Stimulated activated CD4-positive, alpha-beta T cell treated with anti-CD3 and anti-CD28 coated beads, TNF-alpha, amount 100 ng/mL, for 4 hours (primary cell): ENCODE data around the gene LRP5.
"Not testable (repeated sequence)": the region's sequence is repeated elsewhere in the genome, so short reads cannot be mapped to it uniquely, and the experiment has no call there.

Experiments
- DNase-seq, 3 experiments: peaks; one replicate each; pipeline ENCODE4 v3.0.0-alpha.2; 2020; ENCODE audit warnings: low read depth in 3 of 3

The LRP5 gene

DNA sequence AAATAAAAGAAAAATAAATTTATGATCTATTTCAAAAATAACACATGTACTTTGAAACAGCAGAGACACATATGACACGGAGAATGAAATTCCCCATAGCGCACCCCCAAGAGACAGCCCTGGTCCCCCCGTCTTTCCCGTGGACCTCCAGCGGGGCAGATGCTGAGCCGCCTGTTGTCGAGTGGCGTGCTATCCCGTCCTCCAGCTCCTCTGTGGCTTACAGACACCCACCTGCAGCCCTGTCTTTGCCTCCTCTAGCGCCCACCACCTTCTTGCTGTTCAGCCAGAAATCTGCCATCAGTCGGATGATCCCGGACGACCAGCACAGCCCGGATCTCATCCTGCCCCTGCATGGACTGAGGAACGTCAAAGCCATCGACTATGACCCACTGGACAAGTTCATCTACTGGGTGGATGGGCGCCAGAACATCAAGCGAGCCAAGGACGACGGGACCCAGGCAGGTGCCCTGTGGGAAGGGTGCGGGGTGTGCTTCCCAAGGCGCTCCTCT lies 103.7 kb downstream of the LRP5 start:
- DNase-seq: no peak

DNA sequence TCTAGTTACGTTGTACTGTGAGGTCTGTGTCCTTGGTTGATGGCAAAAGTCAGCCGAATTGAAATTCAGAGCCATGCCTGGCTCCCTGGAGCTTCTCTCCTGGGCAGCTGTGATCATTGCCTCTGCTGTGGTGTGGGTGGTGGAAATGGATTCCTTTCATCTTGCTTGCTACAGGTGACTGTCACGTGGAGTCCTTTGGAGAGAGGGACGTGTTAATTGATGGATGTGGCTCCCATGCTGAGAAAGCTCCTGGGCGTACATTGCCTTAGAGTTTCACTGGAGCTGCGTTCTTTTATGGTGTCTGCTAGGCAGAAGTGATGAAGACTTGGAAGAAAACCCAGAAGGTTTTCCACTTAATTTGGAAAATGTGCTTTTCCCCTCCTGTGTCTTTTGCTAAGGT lies 106.3 kb downstream of the LRP5 start:
- DNase-seq: no peak

DNA sequence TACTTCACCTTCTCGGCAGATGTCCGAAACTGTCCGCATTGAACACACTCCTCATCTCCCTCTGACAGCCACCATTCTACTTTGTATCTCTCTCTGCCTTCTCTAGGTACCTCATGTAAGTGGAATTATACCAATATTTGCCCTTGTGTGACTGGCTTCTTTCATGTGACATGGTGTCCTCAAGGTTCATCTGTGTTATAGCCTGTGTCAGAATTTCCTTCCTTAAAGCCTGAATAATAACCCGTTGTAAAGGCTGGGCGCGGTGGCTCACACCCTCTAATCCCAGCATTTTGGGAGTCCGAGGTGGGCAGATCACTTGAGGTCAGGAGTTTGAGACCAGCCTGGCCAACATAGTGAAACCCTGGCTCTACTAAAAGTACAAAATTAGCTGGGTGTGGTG lies 107.8 kb downstream of the LRP5 start:
- no peak for DNase-seq

DNA sequence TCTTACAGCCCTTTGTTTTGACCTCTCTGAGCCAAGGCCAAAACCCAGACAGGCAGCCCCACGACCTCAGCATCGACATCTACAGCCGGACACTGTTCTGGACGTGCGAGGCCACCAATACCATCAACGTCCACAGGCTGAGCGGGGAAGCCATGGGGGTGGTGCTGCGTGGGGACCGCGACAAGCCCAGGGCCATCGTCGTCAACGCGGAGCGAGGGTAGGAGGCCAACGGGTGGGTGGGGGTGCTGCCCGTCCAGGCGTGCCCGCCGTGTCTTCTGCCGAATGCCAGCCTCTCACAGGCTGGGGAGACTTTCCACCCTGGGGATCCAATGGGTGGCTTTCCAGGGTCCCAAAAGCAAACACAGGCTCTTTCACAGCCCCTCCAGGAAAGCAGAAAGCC lies 111.1 kb downstream of the LRP5 start:
- no peak for DNase-seq

DNA sequence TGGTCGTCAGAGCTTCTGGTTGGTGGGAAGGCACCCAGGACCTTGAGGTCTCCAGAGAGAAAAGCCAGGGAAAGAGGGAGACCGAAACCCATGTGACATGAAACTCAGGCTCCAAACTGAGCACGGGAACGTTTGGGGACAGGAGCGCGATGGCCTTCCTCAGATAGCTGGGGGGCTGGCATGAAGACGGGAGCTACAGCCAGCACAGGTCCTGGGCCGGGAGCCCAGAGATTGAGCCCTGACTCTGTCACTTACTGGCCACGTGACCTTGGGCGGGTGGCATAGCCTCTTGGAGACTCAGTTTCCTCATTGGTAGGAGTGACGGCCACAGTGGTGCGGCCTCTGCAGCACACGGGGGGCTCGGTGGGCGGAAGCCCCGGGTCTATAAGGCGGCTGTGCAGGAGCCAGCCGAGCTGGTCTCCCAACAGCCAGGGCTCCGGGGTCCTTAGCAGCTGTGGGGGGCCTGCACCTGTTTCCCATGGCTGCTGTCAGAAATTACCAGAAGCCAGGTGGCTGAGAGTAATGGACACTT lies 111.8 kb downstream of the LRP5 start:
- DNase-seq: no peak

DNA sequence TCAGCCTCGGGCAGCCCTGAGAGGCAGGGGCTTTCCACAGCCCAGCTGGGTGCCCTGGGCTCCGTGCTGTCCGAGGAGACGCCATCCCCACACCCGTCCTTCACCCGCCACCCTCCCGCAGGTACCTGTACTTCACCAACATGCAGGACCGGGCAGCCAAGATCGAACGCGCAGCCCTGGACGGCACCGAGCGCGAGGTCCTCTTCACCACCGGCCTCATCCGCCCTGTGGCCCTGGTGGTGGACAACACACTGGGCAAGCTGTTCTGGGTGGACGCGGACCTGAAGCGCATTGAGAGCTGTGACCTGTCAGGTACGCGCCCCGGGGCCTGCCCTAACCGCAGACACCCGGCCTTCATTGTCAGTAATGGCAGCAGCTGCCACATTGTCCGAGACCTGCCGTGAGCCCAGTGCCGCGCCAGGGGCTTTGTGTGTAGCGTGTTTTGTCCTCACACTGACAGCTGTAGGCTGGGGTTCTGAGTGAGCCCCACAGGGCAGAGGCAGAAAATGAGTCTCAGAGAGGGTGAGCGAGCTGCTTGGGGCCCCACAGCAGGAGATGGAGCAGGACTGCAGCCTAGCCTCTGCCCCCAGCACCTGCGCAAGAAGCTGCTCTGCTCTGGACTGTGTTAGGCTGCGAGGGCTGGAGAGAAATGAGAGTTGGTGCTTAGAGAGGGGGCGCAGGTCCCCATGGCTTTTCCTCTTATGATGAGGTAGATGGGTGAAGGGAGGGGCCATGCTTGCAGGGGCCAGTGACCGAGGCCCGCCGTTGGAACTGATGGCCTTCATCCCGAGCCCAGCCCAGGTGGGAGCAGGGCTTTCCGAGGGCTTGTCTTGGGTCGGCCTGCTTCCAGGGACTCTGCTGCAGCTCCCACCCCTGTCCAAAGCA lies 112.8 kb downstream of the LRP5 start:
- DNase-seq: no peak

DNA sequence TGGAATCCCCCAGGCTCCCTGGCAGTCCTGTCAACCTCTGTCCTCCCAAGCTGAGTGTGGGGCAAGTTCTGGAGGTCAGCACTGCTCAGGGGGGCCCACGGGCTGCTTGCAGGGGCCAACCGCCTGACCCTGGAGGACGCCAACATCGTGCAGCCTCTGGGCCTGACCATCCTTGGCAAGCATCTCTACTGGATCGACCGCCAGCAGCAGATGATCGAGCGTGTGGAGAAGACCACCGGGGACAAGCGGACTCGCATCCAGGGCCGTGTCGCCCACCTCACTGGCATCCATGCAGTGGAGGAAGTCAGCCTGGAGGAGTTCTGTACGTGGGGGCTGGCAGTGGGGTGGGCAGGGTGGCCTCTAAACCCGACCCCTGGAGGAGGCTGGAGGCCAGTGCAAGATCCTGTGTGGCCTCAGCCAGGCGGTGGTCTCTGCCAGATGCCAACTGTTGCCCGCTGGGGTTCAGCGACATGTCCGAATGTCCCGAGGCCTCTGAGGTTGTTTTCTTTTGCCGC lies 113.5 kb downstream of the LRP5 start:
- DNase-seq: no peak

DNA sequence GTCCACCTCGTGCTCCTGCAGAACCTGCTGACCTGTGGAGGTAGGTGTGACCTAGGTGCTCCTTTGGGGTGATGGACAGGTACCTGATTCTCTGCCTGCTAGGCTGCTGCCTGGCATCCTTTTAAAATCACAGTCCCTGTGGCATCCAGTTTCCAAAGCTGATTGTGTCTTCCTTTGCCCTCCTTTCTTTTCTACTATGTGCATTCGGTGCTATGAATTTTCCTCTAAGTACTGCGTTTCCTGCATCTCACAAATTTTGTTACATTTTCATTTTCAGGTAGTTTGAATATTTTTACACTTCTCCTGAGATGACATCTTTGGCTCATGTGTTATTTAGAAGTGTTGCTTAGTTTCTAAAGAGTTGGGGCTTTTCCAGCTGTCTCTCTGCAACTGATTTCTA lies 117.3 kb downstream of the LRP5 start:
- no peak for DNase-seq

DNA sequence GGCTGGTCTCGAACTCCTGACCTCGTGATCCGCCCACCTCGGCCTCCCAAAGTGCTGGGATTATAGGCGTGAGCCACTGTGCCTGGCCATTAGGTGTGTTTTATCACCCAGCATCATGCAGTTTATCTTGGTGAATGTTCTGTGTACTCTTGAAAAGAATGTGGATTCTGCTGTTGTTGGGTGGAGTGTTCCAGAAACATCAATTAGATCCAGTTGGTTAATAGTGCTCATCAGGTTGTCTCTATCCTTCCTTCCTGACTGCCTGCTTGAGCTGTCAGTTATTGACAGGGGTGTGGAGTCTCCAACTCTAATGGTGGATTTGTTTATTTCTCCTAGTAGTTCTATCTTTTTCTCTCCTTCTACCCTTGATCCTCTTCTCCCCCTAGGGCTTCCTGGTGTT lies 118.0 kb downstream of the LRP5 start:
- DNase-seq: no peak

DNA sequence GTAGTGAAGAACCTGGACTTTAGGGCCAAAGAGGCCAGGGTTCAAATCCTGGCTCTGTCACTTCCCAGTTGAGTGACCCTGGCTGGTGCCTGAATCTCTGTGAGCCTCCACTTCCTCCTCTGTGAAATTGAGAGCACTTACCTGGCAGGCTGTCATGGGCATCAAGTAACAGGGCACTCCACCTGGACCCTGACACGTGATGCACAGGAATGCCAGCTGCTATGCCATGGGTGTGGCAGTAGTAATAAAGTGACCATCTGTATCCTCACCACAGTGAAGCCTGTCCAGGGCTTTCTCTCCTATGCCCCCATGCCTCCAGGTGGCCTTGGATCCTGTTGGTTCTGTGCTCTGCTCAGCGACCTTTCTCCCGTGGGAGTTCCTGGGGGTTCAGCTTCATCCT lies 118.4 kb downstream of the LRP5 start:
- DNase-seq: no peak

DNA sequence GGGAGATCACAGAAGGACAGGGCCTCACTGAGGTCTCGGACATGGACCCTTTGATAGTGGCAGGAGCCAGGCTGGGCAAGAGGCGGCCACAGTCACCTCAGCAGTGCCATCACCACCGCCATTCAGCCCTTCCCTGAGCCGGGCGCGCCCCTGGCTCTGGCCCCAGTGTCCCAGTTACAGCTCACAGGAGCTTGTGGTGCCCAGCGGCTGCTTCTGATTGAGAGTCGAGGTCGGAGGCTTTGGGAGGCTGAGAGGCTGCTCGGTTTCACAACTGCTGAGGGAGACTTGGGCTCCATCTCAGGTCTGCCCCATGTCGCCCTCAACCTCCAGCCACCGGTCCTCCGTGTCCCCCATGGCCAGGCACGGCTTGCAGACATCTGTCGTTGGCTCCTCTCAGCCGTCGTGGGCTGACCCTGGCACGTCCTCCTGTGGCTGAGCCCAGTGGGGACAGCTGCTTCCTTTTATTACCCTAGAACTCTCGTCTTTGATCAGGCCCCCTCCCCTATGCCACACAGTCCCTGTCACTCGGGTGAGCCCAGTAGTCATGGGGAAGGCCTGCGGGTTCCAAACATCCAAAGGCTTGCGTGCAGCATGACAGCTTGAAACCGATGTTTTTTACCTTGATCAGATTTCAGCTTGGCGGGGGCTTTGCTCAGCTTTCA lies 119.7 kb downstream of the LRP5 start:
- DNase-seq: no peak

DNA sequence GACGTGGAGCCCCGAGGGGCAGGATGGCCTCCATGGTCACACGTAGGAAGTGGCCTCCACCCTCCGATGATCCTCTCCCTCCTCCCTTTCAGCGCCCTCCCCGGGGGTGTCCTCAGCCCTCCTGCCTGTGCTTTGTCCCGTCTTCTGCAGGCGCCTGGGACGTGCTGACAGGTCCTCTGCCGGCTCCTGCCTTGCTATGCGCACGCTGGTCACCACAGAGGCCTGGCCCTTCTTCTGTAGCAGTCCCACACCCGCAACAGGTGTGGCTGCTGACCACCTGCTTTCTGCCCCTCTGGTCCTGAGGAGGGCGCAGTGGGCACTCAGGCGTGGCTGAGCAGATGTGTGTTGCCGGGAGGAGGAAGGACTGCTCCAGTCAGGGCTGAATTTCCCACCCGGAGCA lies 120.5 kb downstream of the LRP5 start:
- no peak for DNase-seq

DNA sequence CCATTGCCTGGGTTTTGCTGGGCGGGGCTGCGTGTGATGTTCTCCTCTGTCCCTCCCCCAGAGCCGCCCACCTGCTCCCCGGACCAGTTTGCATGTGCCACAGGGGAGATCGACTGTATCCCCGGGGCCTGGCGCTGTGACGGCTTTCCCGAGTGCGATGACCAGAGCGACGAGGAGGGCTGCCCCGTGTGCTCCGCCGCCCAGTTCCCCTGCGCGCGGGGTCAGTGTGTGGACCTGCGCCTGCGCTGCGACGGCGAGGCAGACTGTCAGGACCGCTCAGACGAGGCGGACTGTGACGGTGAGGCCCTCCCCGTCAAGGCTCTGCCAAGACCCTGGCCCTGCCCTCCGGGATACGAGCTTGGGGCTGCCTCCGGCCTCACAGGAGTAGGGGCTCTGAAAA lies 121.2 kb downstream of the LRP5 start:
- DNase-seq: no peak

DNA sequence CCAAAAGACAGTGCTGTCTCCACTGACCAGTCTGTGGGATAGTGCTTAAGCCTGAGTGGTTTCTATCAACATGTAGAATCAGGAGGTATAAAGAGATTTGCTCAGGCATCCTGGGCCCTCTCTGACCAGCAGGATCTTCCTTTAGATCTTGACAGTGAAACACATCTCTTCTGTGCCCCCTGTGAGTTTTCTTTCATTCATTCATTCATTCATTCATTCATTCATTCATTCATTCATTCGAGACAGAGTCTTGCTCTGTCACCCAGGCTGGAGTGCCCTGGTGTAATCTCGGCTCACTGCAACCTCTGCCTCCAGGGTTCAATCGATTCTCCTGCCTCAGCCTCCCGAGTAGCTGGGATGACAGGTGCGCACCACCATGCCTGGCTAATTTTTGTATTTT lies 121.8 kb downstream of the LRP5 start:
- not testable (repeated sequence) for DNase-seq

DNA sequence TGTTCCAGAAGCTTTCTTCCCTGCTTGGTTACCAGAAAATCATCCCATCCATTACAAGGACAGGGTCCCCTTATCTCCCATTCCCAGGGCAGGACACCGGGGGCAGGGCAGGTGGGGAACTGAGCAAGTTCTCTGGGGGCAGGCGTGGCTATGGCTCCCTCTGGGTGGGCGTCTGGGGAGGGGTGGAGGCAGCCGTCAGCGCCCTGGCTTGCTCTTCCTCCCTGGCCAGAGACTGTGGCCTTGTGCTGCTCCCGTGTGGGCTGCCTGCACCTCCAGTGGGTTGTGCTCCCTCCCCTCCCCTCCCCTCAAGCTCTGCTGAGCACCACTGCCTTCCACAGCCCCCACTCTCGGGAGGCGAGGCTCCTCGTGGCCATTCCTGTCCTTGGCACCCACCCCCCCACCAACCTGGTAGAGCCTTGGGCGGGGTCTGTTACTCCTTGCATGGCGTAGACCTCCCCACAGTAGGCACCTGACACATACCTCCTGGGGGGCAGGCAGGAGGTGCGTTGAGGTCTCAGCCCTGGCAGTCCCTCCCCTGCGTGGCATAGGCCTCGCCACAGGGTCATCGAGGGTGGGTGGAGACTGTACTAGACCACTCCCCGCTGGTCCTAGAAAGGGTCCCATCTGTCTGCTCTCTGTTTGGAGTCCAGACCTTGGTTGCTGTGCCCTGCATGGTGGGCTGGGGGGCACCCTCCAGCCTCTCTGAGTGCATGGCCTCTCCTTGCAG lies 123.9 kb downstream of the LRP5 start:
- no peak for DNase-seq

DNA sequence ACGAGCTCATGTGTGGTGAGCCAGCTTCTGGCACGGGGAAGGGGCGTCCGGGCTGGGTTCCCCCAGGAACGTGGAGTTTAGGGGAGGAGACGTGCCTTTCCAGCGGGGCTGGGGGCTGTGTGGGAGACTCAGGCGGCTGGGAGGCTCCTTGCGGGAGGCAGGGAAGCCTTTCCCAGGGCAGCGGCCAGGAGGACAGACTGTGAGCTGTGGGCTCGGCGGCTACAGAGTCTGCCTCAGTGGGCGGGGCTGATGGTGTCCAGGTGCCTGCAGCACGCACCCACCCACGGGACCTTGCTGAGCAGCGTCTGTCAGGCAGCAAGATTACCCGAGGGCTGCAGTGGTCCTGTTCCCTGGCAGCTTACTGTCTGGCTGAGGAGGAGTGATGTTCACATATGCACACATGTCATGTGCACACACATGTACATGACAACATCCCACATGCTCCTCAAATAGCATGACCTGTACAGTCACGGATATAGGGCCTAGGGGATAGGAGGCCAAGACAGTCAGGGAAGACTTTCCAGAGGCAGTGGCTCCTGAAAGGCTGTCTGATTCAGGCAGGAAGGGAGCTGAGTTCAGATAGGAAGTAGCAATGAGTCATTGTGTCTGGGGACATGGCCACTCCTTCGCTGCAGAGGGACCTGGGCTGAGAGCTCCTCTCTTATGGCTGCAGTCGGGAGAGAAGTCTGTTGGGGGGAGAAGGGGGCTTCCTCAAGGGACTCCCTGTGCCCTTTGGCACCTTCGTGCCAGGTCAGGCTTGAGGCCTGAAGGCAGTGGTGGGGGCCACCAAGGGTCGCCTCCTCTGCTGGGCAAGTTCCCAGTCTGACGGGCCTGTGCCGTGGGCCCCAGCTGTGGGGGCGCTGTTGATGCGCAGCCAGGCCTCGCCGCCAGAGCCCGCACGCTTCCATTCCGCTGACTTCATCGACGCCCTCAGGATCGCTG lies 124.9 kb downstream of the LRP5 start:
- DNase-seq: no peak

DNA sequence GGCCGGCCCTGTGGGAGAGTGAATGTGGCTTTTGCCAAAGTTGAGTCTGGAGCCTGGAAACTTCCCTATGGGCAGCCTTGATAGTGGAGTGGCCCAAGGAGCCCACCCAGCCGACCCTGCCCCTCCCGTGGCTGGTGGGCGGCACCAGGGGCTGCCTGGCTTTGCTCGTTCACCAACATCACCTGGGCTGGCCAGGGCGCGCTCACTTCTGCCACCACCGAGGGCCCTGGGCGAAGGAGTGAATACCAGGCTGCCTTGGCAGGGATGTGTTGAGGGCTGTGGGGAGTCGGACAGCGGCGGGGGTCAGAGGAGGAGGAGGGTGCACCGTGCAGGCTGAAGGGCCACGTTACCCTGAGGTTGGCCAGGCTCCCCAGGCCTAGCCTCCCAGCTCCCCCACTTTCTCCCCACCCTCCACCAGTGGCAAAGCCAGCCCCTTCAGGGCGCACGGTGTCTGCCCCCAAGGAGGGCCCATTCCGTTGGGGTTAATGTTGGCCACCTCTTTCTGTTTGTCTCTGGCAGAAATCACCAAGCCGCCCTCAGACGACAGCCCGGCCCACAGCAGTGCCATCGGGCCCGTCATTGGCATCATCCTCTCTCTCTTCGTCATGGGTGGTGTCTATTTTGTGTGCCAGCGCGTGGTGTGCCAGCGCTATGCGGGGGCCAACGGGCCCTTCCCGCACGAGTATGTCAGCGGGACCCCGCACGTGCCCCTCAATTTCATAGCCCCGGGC lies 125.7 kb downstream of the LRP5 start:
- no peak for DNase-seq

DNA sequence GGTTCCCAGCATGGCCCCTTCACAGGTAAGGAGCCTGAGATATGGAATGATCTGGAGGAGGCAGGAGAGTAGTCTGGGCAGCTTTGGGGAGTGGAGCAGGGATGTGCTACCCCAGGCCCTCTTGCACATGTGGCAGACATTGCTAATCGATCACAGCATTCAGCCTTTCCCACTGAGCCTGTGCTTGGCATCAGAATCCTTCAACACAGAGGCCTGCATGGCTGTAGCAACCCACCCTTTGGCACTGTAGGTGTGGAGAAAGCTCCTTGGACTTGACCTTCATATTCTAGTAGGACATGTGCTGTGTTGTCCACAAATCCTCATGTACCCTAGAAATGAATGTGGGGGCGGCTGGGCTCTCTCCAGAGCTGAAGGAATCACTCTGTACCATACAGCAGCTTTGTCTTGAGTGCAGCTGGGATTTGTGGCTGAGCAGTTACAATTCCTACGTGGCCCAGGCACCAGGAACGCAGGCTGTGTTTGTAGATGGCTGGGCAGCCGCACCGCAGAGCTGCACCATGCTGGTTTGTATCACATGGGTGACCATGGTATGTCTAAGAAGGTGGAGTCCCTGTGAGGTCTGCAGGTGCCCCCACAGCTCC lies 126.4 kb downstream of the LRP5 start:
- DNase-seq: no peak

DNA sequence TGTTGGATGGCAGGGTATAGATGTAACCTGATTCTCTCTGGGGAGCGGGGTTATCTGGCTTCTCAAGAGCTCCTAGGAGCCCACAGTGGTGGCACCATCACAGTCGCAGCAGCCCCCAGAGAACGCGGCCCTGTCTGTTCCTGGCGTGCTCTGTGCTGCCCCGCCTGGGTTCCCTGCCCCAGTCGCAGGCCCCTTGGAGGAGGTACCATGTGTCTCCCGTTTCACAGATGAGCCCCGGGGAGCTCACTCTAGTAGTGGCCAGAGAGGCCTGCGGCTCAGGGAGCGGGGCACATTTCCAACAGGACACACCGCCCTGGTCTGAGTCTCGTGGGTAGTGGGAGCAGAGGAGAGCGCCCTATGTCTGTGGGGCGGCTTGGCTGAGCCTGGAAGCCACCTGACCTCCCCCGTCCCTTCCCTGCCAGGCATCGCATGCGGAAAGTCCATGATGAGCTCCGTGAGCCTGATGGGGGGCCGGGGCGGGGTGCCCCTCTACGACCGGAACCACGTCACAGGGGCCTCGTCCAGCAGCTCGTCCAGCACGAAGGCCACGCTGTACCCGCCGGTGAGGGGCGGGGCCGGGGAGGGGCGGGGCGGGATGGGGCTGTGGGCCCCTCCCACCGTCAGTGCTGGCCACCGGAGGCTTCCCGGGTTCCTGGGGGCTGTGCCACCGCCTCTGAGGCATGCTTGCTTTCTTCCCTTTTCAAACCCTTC lies 127.1 kb downstream of the LRP5 start:
- no peak for DNase-seq
